Right forelimb (tissue), 1 donor: ENCODE results near the gene PHF20.
"Not testable (repeated sequence)": the region's sequence is repeated elsewhere in the genome, so short reads cannot be mapped to it uniquely, and the experiment has no call there.

ENCODE experiments used
- DNase-seq: peaks from one replicate; pipeline ENCODE4 v3.0.0-alpha.2; 2018

The PHF20 gene

DNA sequence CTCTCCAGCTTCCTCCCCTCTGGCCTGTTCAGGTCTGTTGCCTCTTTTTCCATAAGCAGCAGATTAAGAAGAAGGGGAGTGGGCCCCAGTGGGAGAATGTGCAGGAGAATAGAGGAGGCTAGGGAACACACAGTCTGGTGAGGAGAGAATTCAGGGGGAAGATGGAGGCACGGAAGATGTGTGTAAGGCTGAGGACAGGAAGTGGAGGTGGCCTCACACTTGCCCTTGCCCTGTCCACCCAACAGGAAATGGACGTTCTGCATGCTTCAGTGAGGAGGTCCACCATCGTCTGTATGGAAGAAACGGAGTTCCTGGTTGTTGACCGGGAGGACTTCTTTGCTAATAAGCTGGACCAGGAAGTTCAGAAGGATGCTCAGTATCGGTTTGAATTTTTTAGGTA, 212.6 kb downstream of the PHF20 start:
- DNase-seq, result no peak

DNA sequence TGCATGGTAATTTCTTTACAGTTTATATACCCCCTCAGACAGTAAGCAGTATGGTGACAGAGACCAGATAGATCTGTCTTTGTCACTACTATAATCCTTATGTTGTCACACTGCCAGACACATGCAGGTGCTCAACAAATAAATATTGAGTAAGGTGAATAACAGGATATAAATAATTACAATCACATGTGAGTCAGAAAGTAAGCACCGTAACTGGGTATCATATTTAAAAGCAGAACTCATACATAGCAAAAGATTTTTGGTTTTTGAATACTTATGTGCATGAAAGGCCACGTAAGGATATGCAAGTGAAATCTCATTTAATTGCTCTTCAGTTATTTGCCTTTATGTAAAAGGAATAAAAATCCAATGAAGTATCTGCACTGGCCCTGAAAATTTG, 214.0 kb downstream of the PHF20 start:
- DNase-seq, result no peak

DNA sequence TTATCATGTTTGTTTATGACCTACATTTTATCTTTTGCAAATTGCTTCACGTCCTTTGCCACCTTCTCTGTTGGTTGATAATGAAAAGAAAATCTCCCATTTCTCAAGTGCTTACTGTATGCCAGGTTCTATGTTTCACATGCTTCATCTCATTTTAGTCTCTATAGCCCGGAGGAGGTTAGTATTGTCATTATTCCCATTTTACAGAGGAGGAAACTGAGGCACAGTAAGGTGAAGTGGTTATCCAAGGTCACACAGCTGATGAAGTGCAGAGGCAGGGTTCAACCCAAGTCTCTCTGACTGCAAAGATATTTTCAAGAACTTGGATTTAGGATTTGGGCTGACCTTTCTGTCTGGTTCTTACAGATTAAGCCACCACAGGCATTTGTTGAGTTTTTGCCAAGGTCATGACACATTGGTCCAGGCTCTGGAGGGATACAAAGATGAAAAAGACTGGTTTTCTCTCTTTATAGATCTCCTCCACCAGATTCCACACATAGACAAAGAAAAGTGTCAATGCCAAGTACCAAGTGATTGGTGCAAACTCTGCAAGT, 217.2 kb downstream of the PHF20 start:
- no peak for DNase-seq

DNA sequence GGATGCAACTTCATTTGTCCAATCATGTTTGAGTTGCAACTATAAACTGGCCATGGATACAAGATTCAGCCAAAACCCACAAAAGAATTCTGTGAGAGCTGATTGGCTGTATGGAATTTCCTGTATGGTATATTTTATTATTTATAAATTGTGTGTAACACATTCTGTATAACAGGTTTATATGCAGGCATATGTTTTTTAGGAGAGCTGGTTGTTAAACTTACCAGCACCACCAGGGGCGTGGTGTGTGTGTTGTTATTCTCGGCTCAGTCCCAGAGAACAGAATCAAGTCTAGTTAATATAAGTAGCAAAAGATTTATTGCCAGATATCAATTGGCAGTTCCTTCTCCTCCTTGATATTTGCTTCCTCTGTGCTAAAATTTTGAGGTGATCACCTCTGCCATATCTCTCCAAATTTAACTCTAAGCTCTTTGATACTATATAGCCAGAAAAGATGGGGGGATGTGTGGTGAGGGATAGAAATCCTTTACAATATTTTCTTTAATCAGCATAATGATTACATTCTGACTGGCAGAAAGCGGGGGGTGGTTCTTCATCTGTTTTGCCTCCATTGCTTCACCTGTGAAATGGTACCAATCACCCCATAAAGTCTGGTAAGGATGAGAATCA, 219.4 kb downstream of the PHF20 start:
- no peak for DNase-seq

DNA sequence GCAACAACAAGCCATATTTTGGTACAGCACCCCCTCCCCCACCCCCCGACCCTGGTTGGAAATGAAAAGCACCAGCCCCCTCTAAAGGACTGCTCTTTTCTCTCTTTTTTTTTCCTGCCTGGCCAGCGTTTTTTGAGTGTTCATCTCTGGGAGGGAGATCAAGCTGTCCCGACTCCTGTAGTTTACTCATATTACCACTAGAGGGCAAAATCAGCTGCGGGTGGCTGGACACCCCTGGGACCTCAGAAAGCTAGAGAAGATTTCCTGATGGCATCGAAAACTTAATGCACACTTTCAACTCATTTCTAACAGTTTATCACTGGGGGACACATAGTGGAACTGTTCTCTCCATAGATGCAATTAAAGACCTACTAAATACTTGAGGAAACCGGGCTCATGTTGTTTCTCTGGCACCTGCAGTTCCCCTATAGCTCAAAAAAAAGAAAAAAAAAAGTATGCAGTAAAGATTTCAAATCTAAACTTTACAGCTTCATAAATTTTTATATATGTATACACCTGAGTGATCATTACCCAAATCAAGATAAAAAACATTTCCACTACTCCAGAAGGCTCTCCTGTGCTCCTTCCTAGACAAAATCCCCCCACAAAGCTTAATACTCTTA, 221.0 kb downstream of the PHF20 start:
- DNase-seq, result peak; percentile 56

DNA sequence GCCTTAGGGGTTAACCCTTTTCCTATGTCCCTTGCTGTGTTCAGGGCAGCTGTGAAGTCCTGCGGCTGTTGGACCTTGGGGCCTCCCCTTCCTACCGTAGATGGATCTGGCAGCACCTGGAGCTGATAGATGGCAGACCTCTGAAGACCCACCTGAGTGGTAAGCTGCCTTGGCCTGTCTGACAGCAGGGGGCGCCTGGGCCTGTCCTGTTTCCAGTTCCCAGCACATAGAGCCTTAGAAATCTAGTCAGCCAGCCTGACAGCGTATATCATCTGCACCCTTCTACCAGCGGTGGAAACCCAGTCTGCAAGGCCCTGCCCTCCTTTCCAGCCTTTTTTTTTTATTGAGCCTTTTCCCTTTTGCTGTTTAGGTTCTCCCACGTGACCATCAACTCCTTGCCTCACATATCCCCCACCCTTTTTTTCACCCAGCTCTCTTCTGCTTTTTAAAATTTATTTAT, 223.2 kb downstream of the PHF20 start:
- DNase-seq, result peak; percentile 90

DNA sequence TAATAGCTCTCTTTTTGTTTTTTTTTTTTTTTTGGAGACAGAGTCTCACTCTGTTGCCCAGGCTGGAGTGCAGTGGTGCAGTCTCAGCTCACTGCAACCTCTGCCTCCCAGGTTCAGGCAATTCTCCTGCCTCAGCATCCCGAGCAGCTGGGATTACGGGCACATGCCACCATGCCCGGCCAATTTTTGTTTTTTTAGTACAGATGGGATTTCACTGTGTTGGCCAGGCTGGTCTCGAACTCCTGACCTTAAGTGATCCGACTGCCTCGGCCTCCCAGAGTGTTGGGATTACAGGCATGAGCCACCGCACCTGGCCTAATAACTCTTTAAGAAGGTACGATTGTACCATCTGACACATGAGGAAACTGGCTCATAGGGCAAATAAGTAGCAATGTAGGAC, 224.7 kb downstream of the PHF20 start:
- DNase-seq, result not testable (repeated sequence)
